Progenitor cell of endocrine pancreas (in vitro differentiated cells): ENCODE measurements around the gene ABTB2. TPM values are rescaled to one million over a fixed set of nuclear protein-coding genes. Genes with fewer than 3 reads are reported as not detected.
A peak's percentile ranks its signal among the peaks of the same experiment; 100 is the strongest.

Experiments used
- DNase-seq: peaks from one replicate; pipeline ENCODE4 v3.0.0; 2021; ENCODE audit warnings: low spot score; ENCODE audit not compliant: unreplicated experiment
- H3K27ac Mint-ChIP-seq: 2 replicates; pipeline ENCODE4 v1.8.0; 2021; ENCODE audit warnings: mild to moderate bottlenecking, moderate library complexity, mixed read lengths
- H3K27me3 Mint-ChIP-seq: 2 replicates; pipeline ENCODE4 v1.8.0; 2021; ENCODE audit warnings: mixed read lengths
- H3K36me3 Mint-ChIP-seq: 2 replicates; pipeline ENCODE4 v1.8.0; 2022; ENCODE audit warnings: mixed read lengths; ENCODE audit not compliant: insufficient read depth
- H3K4me1 Mint-ChIP-seq: 2 replicates; pipeline ENCODE4 v1.8.0; 2021; ENCODE audit warnings: low read depth, mixed read lengths
- H3K4me3 Mint-ChIP-seq: 2 replicates; pipeline ENCODE4 v1.8.0; 2021; ENCODE audit warnings: low read depth, mild to moderate bottlenecking, moderate library complexity, mixed read lengths
- H3K9me3 Mint-ChIP-seq: 2 replicates; pipeline ENCODE4 v1.8.0; 2021; ENCODE audit warnings: low read depth, mixed read lengths
- total RNA-seq: library from RNA; stranded (reverse); gene quantifications from 2 replicates; pipeline ENCODE4 v1.2.1, GENCODE V29; 2021
- TF ChIP-seq, protein P1 (sequence below): fragments of 200-600 bp; sonication (generic); IDR thresholded peaks from one replicate; pipeline ENCODE4 v1.5.0; 2021; ENCODE audit warnings: antibody characterized with exemption, mild to moderate bottlenecking; ENCODE audit not compliant: unreplicated experiment

Gene ABTB2
- total RNA-seq, 1 donor from 2014 or later: 19.5 TPM

DNA sequence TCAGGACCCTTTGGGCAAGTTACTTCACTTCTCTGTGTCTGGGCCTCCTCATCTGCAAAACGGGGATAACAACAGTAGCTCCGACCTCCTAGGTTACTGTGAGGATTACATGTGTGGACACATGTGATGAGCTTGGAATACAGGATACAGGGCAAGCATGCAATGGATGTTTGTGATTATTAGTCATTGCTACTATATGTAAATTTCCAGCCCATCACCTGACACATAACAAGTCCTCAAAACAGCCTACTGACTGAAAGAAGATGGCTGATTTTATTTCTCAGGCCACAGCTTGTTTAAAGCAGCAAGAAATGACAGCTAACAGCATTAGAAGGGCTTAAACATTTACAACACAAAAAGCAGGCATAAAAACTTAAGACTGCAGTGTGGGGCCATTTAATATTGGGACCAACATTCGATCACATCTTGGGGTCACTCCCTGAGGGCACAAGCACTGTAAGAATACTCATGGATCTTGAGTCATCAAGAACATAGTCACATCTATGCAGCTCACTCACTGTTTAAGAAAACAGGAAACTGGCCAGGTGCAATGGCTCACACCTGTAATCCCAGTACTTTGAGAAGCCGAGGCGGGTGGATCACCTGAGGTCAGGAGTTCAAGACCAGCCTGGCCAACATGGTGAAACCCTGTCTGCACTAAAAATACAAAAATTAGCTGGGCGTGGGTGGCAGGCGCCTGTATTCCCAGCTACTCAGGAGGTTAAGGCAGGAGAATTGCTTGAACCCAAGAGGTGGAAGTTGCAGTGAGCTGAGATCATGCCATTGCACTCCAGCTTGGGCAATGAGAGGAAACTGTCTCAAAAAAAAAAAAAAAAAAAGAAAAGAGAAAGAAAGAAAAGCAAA lies 49.5 kb downstream of the ABTB2 start:
- TF ChIP-seq, protein P1, sequence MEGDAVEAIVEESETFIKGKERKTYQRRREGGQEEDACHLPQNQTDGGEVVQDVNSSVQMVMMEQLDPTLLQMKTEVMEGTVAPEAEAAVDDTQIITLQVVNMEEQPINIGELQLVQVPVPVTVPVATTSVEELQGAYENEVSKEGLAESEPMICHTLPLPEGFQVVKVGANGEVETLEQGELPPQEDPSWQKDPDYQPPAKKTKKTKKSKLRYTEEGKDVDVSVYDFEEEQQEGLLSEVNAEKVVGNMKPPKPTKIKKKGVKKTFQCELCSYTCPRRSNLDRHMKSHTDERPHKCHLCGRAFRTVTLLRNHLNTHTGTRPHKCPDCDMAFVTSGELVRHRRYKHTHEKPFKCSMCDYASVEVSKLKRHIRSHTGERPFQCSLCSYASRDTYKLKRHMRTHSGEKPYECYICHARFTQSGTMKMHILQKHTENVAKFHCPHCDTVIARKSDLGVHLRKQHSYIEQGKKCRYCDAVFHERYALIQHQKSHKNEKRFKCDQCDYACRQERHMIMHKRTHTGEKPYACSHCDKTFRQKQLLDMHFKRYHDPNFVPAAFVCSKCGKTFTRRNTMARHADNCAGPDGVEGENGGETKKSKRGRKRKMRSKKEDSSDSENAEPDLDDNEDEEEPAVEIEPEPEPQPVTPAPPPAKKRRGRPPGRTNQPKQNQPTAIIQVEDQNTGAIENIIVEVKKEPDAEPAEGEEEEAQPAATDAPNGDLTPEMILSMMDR: no peak
- Mint-ChIP-seq H3K27ac (no peak overlapping the region), H3K4me3 (no peak overlapping the region), H3K27me3 (peaks cover 12% of the 10 kb centered on the region), H3K36me3 (no peaks in the 10 kb centered on the region), H3K4me1 (peaks cover 15% of the 10 kb centered on the region), H3K9me3 (no peaks in the 10 kb centered on the region)
- no peak for DNase-seq

DNA sequence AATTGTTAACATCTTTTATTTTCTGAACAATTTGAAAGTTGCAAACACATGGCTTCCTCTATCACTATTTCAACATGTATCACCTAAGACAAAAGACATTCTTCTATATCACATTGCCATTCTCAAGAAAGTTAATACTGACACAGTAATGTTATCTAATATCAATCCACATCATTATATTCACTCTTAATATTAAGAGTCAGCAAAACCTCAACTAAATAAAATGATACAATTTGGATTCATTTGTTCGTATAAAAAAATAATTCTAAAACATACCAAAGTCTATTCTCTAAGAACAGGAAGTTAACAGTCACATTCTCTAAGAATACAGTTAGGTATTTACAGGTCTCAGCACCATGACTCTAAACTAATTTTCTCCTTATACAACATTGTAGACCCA lies 52.0 kb downstream of the ABTB2 start:
- Mint-ChIP-seq H3K4me1 (peaks cover 34% of the 10 kb centered on the region), H3K4me3 (no peak overlapping the region), H3K9me3 (no peaks in the 10 kb centered on the region), H3K36me3 (no peaks in the 10 kb centered on the region), H3K27me3 (peaks cover 12% of the 10 kb centered on the region), H3K27ac (no peak overlapping the region)
- TF ChIP-seq, protein P1: no peak
- no peak for DNase-seq

DNA sequence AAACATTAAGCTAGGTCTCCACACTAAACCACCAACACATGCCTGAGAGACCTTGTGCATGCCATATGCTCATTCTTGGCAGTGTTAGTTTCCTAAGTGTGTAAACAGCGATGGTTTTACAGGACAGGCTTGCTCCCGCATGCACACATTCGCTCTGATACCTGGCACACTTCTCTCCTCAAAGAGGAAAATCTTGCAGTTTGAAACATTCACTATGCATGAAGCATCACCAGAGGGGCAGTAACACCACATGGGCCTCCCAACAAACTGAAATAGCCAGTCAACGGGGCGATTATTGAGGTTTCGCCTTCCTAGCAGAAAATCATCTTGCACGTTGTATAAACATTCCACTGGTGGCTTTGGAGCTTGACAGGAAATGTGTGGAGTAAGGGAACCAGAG lies 52.6 kb downstream of the ABTB2 start:
- Mint-ChIP-seq H3K36me3 (no peaks in the 10 kb centered on the region), H3K4me1 (peaks cover 37% of the 10 kb centered on the region), H3K9me3 (no peaks in the 10 kb centered on the region), H3K4me3 (no peak overlapping the region), H3K27me3 (peaks cover 6% of the 10 kb centered on the region), H3K27ac (no peak overlapping the region)
- DNase-seq: no peak
- TF ChIP-seq, protein P1: no peak

DNA sequence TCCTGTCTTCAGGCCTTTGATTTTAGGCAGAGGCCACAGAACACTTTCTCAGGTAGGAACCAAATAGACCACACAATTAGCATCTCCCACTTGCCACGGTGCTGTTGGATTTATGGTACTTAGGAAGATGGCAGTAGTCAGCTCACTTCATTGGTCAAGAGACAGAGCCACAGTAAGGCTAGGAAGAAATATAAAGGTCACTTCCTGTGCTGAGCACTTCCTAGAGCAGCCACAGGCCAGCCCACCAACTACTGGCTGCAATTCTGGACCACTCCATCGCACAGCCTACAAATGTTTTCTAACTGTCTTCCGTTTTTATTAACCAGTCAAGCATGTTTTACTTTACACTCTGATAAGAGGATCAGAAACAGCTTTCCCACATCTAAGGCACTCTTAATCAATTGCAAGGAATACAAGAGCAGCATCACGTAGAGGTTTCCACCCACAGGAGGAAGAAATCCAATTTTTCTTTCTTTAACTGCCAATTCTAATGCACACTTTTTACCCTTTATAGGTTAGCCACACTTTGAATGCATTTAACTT lies 54.7 kb downstream of the ABTB2 start:
- peaks cover 43% of the 10 kb centered on the region for H3K4me1 Mint-ChIP-seq
- DNase-seq: no peak
- H3K36me3 Mint-ChIP-seq: no peaks in the 10 kb centered on the region
- TF ChIP-seq, protein P1: no peak
- no peaks in the 10 kb centered on the region for H3K9me3 Mint-ChIP-seq
- H3K27me3 Mint-ChIP-seq: no peaks in the 10 kb centered on the region
- peak overlapping the region; percentile 68 for H3K27ac Mint-ChIP-seq
- H3K4me3 Mint-ChIP-seq: no peak overlapping the region

DNA sequence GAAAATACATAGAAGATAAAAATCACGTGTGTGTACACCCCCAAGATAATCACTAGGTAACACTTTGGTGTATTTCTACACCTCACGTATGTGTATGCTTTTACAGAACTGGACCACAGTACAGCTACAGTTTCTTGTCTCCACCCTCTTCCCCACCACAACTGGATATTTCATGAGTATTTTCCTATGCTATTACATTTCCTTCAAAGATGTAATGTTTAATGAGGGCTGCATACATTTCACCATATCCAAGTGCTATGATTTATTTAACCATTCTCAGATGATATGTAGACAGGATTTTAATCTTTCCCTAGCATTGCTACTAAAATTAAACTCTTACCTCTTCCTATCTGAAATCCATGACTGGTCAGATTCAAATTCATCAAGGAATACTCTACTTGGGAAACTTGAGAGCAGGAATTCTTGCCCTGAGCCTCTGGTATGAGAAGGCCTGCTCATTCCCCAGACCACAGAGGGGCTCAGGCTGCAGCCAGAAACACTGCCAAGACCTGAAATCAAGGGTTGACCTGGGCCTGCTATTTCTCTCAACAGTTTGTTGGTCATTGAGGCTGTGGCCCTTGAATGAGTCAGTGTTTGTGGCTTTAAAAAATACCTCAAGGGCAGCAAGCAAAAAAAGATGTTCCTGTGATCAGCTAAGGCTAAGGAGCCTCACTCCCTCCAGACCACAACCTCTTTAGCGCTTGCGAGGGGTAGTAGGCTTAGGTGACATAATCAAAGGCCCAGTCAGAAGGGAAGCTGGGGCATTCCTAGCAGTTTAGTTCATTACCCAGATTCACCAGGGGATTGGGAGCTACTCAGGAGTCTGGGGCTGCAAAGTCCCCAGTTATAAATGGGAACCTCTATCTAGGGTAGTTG lies 55.5 kb downstream of the ABTB2 start:
- no peaks in the 10 kb centered on the region for H3K36me3 Mint-ChIP-seq
- H3K27ac Mint-ChIP-seq: peak overlapping the region; percentile 59
- H3K4me1 Mint-ChIP-seq: peaks cover 43% of the 10 kb centered on the region
- no peak overlapping the region for H3K4me3 Mint-ChIP-seq
- DNase-seq: no peak
- H3K9me3 Mint-ChIP-seq: no peaks in the 10 kb centered on the region
- H3K27me3 Mint-ChIP-seq: no peaks in the 10 kb centered on the region
- TF ChIP-seq, protein P1: no peak
